Calu3 (cell line): ENCODE measurements around the gene SND1. TPM values are rescaled to one million over a fixed set of nuclear protein-coding genes. Genes with fewer than 3 reads are reported as not detected.

Experiments used
- BruUV-seq: library from RNA; stranded (reverse); fragments of 400-500 nt; replicated peaks from 2 replicates; lab custom pipeline; 2021; lab: Mats Ljungman, UMichigan
- CTCF ChIA-PET: fragments of 300-600 bp; sonication (Branson Sonifier 250); formaldehyde crosslinking; loops from one replicate; lab custom pipeline; 2022; ENCODE audit warnings: antibody characterized with exemption; lab: Charles Lee
- DNase-seq: peaks from one replicate; pipeline ENCODE4 v3.0.0; 2022
- H3K27ac Mint-ChIP-seq: one replicate; pipeline ENCODE4 v1.8.0; 2022; ENCODE audit warnings: mixed read lengths; ENCODE audit not compliant: unreplicated experiment
- H3K27me3 Mint-ChIP-seq: one replicate; pipeline ENCODE4 v1.8.0; 2022; ENCODE audit warnings: mixed read lengths; ENCODE audit not compliant: unreplicated experiment
- H3K36me3 Mint-ChIP-seq: one replicate; pipeline ENCODE4 v1.8.0; 2022; ENCODE audit warnings: mild to moderate bottlenecking, moderate library complexity, mixed read lengths; ENCODE audit not compliant: insufficient read depth, unreplicated experiment
- H3K4me1 Mint-ChIP-seq: one replicate; pipeline ENCODE4 v1.8.0; 2022; ENCODE audit warnings: mild to moderate bottlenecking, low read depth, mixed read lengths; ENCODE audit not compliant: unreplicated experiment
- H3K4me3 Mint-ChIP-seq: one replicate; pipeline ENCODE4 v1.8.0; 2022; ENCODE audit warnings: mild to moderate bottlenecking, low read depth, moderate library complexity, mixed read lengths; ENCODE audit not compliant: unreplicated experiment
- H3K9me3 Mint-ChIP-seq: one replicate; pipeline ENCODE4 v1.8.0; 2022; ENCODE audit warnings: low read depth, mixed read lengths; ENCODE audit not compliant: unreplicated experiment
- CTCF ChIP-seq: fragments of 200-600 bp; IDR thresholded peaks from one replicate; pipeline ENCODE4 v1.8.0; 2022; ENCODE audit warnings: antibody characterized with exemption; ENCODE audit not compliant: unreplicated experiment
- intact Hi-C: fragments of 100-400 bp; cut with micrococcal nuclease; formaldehyde crosslinking; loops from one replicate; pipeline ENCODE4 v1.10.0; 2022; ENCODE audit not compliant: unreplicated experiment
- total RNA-seq: library from RNA; stranded (reverse); gene quantifications from 2 replicates; pipeline ENCODE4 v1.2.3, GENCODE V29; 2022

The SND1 gene
- total RNA-seq, 1 experiment from 2014 or later = 205 TPM

- DNase-seq = no peak
- no TSS peak for BruUV-seq
- Mint-ChIP-seq H3K9me3 (no peaks in the 10 kb centered on the region), H3K4me3 (no peak overlapping the region), H3K27ac (no peak overlapping the region), H3K36me3 (peaks cover 27% of the 10 kb centered on the region), H3K4me1 (no peaks in the 10 kb centered on the region), H3K27me3 (peaks cover under 1% of the 10 kb centered on the region)
- intact Hi-C loops = no loop called here
- CTCF ChIA-PET = interaction anchor here (1.1 kb wide), 1 partner anchor 111 kb away, joined by 4 read pairs; no protein-coding TSS in a partner anchor
- no peak for TF ChIP-seq CTCF
Observed at GRCh38 chr7:128098629-128099028, 446.6 kb downstream of the SND1 start.

- CTCF ChIA-PET = interaction anchor here (1.1 kb wide), 1 partner anchor 111 kb away, joined by 4 read pairs; no protein-coding TSS in a partner anchor
- H3K27ac Mint-ChIP-seq = no peak overlapping the region
- no peaks in the 10 kb centered on the region for H3K4me1 Mint-ChIP-seq
- intact Hi-C loops = no loop called here
- no peak overlapping the region for H3K4me3 Mint-ChIP-seq
- BruUV-seq = no TSS peak
- peaks cover 33% of the 10 kb centered on the region for H3K36me3 Mint-ChIP-seq
- no peak for DNase-seq
- H3K27me3 Mint-ChIP-seq = peaks cover 7% of the 10 kb centered on the region
- no peaks in the 10 kb centered on the region for H3K9me3 Mint-ChIP-seq
- no peak for TF ChIP-seq CTCF
Observed at GRCh38 chr7:128099204-128099671, 447.2 kb downstream of the SND1 start.

- BruUV-seq = no TSS peak
- Mint-ChIP-seq H3K27ac (peak overlapping the region; percentile 54), H3K4me3 (no peak overlapping the region), H3K9me3 (no peaks in the 10 kb centered on the region), H3K4me1 (no peaks in the 10 kb centered on the region), H3K36me3 (peaks cover 43% of the 10 kb centered on the region), H3K27me3 (peaks cover 18% of the 10 kb centered on the region)
- intact Hi-C loops = no loop called here
- DNase-seq = no peak
- CTCF ChIA-PET = no interaction called here
- TF ChIP-seq CTCF = no peak
Observed at GRCh38 chr7:128100225-128100948, 448.4 kb downstream of the SND1 start.

- BruUV-seq = no TSS peak
- Mint-ChIP-seq H3K27me3 (peaks cover 26% of the 10 kb centered on the region), H3K4me3 (no peak overlapping the region), H3K9me3 (no peaks in the 10 kb centered on the region), H3K36me3 (peaks cover 48% of the 10 kb centered on the region), H3K27ac (peak overlapping the region; percentile 54), H3K4me1 (no peaks in the 10 kb centered on the region)
- CTCF ChIA-PET = no interaction called here
- no peak for DNase-seq
- intact Hi-C loops = no loop called here
- TF ChIP-seq CTCF = no peak
Observed at GRCh38 chr7:128100949-128101713, 449.1 kb downstream of the SND1 start.
